GM18868 (cell line): ENCODE data around the gene FN1.
"Not testable (repeated sequence)": the region's sequence is repeated elsewhere in the genome, so short reads cannot be mapped to it uniquely, and the experiment has no call there.

Experiments
- ATAC-seq: cut with Tn5 transposase; IDR thresholded peaks from one replicate; pipeline ENCODE4 v1.9.1; 2021; ENCODE audit warnings: mild to moderate bottlenecking, moderate library complexity; ENCODE audit not compliant: unreplicated experiment

The FN1 gene

DNA sequence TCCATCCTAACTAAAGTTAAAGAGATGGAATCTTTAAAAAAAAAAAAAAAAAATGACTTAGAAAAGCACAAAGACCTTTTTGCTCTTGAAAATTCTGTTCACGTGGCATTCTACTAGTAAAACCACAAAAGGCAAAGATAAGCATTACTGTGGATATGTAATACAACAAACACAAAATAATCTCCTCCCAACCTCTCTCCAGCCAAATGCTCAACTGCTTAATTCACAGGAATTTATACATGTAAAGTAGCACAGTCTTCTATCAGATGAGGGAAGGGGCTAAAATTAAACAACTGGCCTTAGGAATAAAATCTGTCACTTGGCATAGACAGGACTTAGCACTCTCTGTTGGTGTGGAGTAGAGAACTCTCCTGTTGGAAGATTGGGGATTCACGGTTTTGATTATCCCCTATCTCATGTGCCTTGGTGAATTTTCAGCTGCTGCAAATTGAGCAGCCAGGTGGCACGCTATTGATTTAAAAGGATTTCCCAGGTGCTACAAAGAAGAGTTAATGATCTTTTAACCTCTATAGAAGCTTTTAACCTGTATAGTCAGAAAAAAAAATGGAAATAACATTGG, 66.6 kb downstream of the FN1 start:
- ATAC-seq = no peak

DNA sequence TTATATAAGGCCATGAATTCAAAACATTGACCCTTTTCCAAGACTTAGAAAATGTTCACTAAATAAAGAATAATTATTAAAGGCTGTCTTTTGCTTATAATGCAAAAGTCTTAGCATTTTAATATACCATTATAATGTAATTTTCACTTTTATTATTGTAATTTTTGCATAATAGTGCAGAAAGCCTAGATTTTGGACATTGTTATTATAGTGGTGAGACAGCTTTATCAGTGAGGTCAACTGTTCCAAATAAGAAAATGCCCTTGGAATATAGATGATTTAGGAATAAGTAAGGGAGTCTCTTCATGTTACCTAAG, 67.4 kb downstream of the FN1 start:
- no peak for ATAC-seq

DNA sequence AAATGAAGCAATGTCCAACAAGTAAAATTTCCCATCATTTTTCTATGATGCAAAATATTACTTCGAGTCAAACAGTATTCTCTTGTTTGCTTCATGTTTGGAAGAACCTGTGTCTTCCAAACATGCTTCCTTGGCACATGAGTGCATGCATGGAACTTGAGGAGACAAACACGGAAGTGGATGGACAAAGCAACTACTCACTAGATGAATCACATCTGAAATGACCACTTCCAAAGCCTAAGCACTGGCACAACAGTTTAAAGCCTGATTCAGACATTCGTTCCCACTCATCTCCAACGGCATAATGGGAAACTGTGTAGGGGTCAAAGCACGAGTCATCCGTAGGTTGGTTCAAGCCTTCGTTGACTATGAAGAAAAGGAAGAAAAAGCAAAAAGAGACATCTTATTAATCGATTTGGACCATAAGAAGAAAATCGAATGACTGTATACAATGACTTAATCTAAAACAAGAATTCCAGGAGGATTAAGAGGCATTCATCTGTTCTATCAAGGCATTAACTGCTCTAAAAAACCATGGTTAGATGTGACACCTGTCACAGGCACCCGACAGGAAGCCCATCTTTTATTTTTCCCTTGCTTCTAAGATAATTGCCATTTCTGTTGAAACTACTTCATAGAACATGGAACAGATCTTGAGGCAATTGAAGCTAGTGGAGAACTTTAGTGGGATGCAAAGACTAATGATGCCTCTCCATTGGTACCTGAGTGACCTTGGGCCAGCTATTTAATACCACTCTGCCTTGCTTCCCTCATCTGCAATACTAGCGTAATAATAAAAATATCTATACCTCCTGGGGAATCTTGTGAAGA, 68.0 kb downstream of the FN1 start:
- ATAC-seq = no peak

DNA sequence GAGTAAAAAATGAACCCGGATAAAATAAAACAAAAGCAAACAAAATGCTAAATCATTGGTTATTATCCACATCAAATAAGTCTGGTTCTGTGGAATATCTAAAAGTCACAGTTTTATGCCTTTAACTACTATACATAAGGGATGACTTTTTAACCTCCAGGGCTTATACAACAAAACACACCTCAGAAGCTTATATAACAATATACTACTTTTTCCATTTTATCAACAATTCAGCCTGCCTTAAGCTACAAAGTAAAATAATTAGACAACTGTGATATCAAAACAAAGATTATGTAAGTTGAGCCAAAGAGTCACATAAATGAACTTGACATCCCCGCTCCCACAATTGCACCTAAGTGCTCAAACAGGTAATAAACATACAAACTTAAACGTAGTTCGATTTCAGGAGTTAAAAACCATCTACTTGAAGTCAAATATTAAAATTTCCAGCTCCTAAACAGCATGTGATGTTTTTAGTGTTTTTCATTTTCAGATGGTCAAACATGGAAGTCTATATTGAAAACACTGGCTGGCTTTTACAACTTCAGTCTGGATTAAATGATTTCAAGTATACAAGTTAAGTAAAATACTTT, 69.3 kb downstream of the FN1 start:
- no peak for ATAC-seq

DNA sequence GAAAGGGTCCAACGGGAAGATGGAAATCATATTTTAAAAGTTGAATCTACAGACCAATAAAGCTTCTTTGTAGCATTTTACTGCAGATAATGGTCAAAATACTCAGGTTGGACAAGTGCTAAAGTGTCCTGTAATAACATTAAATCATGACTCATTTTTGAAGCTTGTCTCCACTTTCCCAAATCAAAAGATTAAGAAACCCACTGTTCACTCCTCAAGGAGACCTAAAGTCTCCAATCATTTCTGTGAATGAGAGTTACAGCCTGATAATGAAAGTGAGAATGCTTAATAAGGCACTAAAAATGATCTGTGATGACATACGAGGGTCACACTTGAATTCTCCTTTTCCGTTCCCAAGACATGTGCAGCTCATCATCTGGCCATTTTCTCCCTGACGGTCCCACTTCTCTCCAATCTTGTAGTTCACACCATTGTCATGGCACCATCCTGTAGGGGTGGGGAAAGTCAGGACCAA, 70.6 kb downstream of the FN1 start:
- ATAC-seq = peak; percentile 54

DNA sequence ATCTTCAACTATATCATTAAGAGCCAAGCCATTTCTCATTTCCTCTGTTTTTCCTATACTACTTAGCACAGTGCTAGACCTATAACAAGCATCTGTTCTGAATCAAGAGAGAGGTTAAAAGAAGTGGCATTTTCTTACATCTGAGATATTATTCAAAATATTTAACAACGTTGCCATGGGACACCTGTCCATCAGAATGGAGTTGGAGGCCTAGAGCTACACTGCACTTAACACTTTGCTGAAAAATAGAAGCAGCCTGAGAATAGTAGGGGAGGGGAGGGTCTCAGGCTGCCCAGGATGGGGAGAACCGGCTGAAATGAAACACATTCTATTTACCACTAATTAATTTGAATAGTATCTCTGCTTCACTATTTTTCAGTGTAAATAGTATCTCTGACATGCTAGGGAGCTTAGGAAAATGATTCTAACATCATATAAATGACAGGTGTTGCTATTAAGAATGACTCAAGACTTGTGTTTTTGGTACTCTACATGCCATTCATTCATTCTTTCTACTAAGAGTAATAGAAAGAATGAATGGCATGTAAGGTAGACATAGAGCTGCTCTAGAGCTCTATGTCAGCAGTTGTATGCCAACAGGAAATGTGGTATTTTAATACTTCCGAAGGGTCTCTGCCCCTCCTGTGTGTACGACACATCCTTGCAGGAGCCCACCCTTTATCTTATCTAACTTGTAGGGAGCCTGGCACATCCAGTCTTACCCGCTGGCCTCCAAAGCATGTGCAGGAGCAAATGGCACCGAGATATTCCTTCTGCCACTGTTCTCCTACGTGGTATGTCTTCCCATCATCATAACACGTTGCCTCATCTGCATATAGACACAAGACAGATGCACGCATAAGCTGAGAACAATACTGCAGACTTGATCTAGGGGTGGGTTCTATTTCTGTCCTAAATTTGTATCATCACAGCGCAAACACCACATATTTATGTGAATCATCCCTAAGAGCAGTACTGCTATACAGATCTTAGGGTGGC, 71.4 kb downstream of the FN1 start:
- ATAC-seq = no peak

DNA sequence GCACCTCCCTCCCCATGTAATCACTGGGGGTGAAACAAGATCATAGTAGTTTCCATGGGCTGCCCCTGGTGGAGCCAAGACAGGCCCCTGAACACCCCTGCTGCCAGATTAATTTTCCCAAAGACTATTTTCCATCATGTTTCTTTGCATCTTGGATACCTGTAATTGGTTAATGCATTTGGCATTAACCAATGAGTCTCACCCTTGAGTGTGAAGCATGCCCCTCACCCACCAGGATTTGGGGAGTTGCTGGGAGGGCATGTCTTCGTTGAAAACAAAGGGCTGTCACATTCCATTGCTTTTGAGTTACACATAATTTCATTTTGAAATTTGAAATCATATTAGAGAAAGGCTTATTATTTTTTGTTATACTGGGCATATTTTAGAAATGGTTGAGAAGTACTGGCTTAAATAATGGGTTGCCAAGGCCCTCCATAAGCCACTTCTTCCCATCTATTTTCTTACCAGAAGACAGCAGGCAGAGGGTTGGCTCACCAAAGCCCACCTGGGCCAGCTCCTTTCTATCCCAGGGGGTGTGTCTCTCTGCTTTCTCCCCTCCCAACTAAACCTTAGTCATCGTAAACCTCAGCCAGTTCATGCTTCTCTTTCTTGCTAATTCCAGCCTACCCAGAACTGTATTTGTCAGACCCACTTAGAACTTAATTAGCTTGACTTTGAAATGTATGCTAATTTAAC, 72.3 kb downstream of the FN1 start:
- no peak for ATAC-seq

DNA sequence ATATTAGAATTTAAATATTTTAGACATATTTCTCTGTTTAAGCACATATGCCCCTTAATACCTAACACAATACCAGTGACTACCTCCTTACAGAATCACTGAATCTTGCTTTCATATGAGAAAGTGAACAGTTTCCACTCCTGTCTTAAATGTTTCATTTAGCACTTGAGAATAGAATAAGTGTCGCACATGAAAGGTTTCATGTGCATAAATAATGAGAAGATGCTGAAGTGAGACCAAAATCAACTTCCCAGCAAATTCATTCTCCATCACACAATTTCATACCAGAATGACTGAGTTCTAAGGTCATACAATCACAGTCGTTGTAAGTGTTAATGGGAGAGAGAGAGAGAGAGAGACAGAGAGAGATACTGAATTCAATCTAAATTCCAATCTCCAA, 72.8 kb downstream of the FN1 start:
- no peak for ATAC-seq

DNA sequence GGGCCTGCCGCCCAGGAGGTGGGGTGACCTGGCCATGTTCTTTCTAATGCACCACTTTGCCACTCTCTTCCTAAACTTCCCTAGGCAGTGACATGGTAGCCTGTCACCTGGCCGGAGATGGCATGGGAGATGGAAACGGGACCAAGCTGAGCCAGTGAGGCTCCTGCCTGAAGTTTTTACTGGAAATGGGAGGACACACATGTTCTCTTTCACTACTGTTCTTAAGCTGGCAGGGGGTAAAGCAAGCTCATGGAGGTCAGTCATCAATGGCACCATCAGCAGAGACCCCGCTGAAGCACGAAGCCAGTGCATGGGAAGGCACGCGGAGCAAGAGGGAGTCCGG, 73.3 kb downstream of the FN1 start:
- ATAC-seq = no peak

DNA sequence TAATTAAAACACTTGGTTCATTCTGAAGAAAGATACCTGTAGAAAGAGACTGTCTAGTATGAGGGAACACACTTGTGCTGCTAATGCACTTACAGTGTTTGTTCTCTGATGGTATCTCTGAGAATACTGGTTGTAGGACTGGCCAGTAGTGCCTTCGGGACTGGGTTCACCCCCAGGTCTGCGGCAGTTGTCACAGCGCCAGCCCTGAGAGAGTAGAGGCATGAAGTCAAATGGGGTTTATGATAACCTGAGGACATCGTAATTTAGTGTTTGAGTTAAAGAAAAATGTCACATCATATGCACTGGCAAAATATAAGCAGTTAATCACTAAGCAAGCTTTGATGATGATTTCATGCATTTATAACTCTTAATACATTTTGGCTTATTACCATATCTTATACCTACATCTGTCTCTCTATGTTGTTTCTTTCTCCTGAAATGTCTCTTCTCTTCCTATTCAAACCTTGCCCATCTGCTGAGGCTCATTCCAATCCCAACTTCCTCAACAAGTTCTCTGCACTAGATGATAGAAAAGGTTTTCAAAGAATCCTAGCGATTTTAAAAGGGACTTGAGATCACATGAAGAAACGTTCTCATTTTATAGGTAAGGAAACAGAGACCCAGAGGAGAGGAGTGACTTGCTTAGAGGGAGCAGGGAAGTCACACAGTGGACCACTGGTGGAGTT, 73.8 kb downstream of the FN1 start:
- ATAC-seq = no peak

DNA sequence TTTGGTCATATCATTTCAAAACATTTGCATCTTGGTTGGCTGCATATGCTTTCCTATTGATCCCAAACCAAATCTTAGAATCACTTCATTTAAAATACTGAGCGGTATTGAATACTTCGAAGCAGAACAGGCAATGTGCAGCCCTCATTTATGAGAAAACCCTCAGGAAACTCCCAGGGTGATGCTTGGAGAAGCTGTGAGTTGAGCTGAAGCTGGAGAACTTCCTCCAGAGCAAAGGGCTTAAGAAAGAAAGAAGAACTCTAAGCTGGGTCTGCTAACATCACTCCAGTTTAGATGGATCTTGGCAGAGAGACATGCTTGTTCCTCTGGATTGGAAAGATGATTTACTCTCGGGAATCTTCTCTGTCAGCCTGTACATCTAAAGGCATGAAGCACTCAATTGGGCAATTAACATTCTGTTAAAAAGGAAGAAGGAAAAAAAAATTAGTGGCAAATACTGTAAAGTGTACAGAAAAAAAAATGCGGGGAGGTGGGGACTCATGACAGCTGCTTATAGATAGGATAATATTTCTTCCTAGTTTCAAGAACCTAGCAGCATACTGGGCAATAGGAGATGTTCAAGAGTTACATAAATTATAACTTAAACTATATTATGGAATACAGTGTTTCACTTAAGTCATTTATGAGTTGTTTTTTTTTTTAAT, 74.5 kb downstream of the FN1 start:
- ATAC-seq = no peak

DNA sequence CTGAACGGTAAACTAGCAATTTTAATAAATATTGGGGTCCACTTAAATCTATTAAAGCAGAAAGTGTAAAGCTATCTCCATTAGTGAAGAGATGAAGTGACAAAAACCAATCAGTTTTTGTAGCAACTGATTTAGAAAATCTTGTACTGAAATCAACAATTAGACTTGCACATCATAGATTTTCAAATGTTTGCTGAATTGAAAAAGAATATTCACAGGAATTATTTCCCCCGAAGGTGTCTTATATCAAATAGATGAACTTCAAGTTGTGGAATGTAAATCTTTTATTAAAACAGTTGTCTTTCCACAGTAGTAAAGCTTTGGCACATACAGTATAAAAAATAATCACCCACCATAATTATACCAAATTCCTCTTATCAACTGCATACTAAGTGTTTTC, 75.3 kb downstream of the FN1 start:
- ATAC-seq = no peak

DNA sequence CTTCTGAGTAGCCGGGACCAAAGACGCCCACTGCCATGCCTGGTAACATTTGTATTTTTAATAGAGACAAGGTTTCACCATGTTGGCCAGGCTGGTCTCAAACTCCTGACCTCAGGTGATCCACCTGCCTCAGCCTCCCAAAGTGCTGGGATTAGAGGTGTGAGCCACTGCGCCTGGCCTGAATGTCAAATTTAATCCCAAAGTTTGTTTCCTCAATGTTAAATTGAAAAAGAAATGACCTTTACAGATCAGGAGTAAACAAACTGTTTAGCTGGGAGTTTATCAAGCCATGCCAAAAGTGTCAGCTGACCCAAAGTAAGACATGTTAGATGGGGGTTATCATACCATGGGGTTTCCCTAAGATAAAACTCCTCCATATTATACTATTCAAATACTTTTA, 75.8 kb downstream of the FN1 start:
- ATAC-seq = not testable (repeated sequence)

DNA sequence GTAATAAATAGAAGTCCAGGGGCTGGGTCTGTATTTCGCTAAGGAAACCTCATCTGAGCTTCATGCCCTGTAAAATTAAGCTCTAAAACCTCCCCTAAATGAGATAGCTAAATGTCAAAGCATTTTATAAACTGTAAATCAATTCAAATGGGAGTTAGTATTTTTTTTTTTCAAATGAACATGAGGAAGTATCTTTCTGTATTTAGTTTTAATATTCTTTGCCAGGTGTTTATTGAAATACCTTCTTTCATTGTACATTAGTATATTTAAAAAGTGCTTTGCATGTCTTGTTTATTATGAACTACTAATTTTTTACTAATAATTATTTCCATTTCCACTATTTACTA, 76.3 kb downstream of the FN1 start:
- ATAC-seq = no peak

DNA sequence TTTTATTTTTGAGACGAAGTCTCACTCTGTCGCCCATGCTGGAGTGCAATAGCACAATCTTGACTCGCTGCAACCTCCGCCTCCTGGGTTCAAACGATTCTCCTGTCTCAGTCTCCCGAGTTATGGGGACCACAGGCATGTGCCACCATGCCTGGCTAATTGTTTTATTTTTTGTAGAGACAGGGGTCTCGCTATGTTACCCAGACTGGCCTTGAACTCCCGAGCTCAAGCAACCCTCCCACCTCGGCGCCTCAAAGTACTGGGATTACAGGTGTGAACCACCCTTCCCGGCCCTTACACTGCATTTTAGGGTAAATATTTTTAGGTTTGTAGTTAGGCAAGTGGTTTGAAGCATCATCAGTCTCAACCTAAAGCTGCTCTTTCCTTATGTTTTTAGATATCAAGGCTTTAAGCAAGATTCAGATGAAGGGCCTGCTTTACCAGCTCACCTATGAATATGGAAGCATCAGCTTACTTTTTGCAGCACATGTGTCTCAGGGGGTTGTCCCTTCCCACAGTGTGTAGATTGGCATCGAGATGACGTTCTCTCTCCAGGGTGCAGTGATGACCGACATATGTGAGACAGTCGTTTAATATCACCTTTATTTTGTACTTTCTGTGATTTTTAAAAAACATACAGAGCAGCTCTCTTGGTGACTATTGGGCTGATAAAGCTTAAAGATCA, 76.8 kb downstream of the FN1 start:
- ATAC-seq = no peak

DNA sequence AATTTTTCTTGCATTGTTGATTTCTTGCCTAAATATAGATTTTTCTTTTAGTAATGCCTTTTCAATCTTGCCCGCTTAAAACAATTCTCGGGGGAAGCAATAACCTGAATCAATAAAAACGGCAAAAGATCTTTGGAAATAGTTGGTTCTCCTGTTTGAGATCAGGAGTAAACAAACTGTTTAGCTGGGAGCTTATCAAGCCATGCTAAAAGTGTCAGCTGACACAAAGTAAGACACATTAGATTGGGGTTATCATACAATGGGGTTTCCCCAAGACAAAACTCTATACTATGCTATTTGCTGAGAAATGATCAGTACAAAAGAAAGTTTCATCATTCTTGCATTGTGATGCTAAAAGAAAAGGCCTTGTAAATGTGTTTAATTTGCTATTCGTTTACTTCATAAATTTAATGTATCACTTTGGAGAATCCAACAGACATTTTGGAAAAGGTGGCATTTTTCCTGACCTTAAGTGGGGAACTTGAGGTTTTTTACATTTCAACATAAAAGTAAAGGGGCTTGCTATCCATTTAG, 77.5 kb downstream of the FN1 start:
- no peak for ATAC-seq

DNA sequence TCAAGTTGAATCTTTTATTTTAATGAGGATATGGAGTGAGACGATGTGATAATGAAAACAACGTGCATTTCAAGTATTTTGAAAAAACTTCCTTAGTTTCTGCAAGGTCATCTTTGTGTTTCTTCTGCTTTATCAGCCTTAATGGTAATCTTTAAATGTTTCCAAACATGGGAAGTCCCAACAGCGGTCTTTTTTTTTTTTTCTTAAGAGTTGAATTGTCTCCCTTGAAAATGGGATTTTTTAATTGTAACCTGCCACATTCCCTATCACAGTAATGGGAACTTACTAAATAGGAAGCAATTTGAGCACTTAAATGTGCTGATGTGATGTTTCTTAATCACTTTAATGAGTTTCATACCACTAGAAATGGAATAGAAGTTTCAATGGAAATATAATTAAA, 78.2 kb downstream of the FN1 start:
- ATAC-seq = no peak

DNA sequence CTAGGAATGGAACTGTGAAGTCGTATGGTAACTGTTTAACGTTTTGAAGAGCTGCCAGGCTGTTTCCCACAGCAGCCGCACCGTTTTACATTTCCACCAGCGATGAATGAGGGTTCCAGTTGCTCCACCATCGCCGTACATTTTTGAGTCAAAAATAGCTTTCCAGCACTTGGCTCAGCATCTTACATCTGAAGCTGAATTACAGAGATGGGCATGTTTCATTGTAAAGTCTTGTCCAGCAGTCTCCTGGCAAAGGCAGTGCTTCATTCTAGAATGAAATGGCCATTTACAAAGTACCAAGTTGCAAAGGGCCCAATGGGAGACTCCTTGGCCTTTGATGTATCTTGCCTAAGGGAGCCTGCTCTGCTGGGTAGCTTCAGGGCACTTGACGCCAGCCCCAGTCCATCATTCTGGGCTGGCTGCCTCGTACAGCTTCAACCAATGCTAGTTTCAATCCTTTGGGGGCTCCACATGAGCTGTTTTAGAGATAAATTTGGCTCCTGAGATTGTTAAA, 78.9 kb downstream of the FN1 start:
- ATAC-seq = no peak
